Measurements from ENCODE around the gene SLC35E2B. TPM values are rescaled to one million over a fixed set of nuclear protein-coding genes. Genes with fewer than 3 reads are reported as not detected.

Gene SLC35E2B
- total and polyA plus RNA-seq, 2 of the 8 experiments (the other 6 are each of a cell fraction or from before 2014, with no cell fraction given) = 25.9 to 46.7 TPM

DNA sequence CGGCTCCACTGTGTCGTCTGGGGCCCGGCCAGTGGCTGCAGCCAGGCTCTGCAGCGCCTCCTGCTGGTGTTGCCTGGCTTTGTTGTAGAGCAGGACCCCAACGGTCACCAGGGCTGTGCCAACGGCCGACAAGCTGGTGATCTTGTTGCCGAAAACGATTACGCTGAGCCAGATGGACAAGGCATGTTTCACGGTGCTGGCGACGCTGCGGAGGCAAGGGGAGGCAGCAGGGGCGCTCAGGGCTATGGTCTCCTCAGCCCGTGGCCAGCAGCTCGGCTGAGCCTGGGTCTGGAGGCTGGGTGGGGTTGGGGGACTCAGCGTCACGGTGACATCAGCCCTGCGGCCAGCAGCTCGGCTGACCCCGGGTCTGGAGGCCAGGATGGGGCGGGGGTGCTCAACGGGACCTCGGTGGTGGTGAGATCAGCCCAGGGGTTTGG is 26.8 kb downstream of the SLC35E2B start:
- Histone ChIP-seq H3K79me1 (ENCODE audit: low read depth, low read length) (no peaks in the 10 kb centered on the region), H3K9me3 (ENCODE audit: insufficient read depth in 2 of 2, low read depth in 1 of 2, low read length in 1 of 2) (no peaks in the 10 kb centered on the region), H3K27me3 (replicated peaks in 1 of 4; ENCODE audit: control insufficient read depth in 3 of 4, extremely low read depth in 1 of 4, insufficient read depth in 3 of 4, low read length in 3 of 4) (no peaks in the 10 kb centered on the region), H3K9ac (replicated peaks in 1 of 4; ENCODE audit: extremely low read depth in 1 of 4, low read depth in 3 of 4, low read length in 3 of 4) (no peak overlapping the region; a peak in 1 of 7 replicates), H2BK5ac (ENCODE audit: low read depth, low read length) (no peak overlapping the region), H4K91ac (replicated peaks; ENCODE audit: insufficient read length, low read length) (no peak overlapping the region), H2BK12ac (ENCODE audit: low read depth, low read length) (no peak overlapping the region), H3K23me2 (ENCODE audit: low read depth, low read length) (no peaks in the 10 kb centered on the region), H3K4me3 (ENCODE audit: extremely low read depth in 1 of 4, insufficient read depth in 2 of 4, low read depth in 3 of 4, low read length in 4 of 4) (no peak overlapping the region), H2AK5ac (ENCODE audit: low read depth, low read length) (no peak overlapping the region), H3K4ac (replicated peaks; ENCODE audit: insufficient read length, low read depth, low read length) (no peak overlapping the region), H4K20me1 (replicated peaks in 1 of 2; ENCODE audit: control insufficient read depth in 1 of 2, insufficient read depth in 2 of 2, low read length in 2 of 2) (peaks cover 0 to 5% of the 10 kb centered on the region in 2 experiments), H3K36me3 (ENCODE audit: control insufficient read depth in 2 of 4, insufficient read depth in 4 of 4, low read length in 3 of 4) (peaks cover 0 to 24% (median 13%) of the 10 kb centered on the region in 4 experiments; a peak in 5 of 8 replicates), H3K79me2 (ENCODE audit: control insufficient read depth in 1 of 2, insufficient read depth in 2 of 2, low read length in 2 of 2) (no peaks in the 10 kb centered on the region), H3K4me2 (ENCODE audit: insufficient read depth in 1 of 2, low read depth in 2 of 2, low read length in 2 of 2) (no peak overlapping the region), H3K23ac (ENCODE audit: insufficient read length) (no peak overlapping the region), H2BK15ac (ENCODE audit: low read length) (no peak overlapping the region), H3K4me1 (replicated peaks in 1 of 4; ENCODE audit: control insufficient read depth in 3 of 4, insufficient read depth in 4 of 4, low read length in 3 of 4) (no peaks in the 10 kb centered on the region), H2BK120ac (replicated peaks; ENCODE audit: low read depth, low read length) (no peak overlapping the region), H3K27ac (ENCODE audit: low read depth, low read length) (no peak overlapping the region), H3K14ac (ENCODE audit: insufficient read length) (no peak overlapping the region), H3K56ac (replicated peaks; ENCODE audit: insufficient read length, low read depth, low read length) (no peak overlapping the region), H4K5ac (ENCODE audit: insufficient read length, low read depth, low read length) (no peak overlapping the region), H2AFZ (ENCODE audit: low read length) (no peak overlapping the region), H3K18ac (ENCODE audit: extremely low read depth, low read length) (no peak overlapping the region), H4K8ac (ENCODE audit: extremely low read depth, insufficient read depth, low read length) (no peak overlapping the region), H2BK20ac (ENCODE audit: low read length) (no peak overlapping the region)
- WGBS, 2 experiments (ENCODE audit: extremely low coverage in 1 of 2, insufficient coverage in 1 of 2, insufficient read length in 1 of 2, insufficient replicate concordance in 2 of 2, low coverage in 1 of 2, low lambda C conversion rate in 2 of 2, missing lambda C conversion rate in 1 of 2) = 90% methylated on average over 23 of the region's 25 CpGs; no CpG with 5 or more reads in 1 of the 2 experiments
- CTCF ChIA-PET (ENCODE audit: partially characterized antibody) = interaction anchor here (0.6 to 2.2 kb wide), 13 partner anchors 12 to 402 kb away, joined by 3 to 10 read pairs (median 3); no protein-coding TSS in a partner anchor
- FAIRE-seq (no peak), DNase-seq (ENCODE audit: low read depth in 1 of 2, low spot score in 2 of 2) (peak in 1 of 2 experiments; percentile 88)
- POLR2A ChIA-PET (ENCODE audit: partially characterized antibody) = interaction anchor here (0.9 to 1.6 kb wide), 5 partner anchors 10 to 18 kb away, joined by 3 to 5 read pairs (median 4); no protein-coding TSS in a partner anchor
- TF ChIP-seq GABPA (IDR thresholded peaks at IDR 0.05; ENCODE audit: borderline replicate concordance, insufficient read depth, low read length) (peak; percentile 15; the same call in 1 of the 2 replicates), PHF8 (conservative IDR thresholded peaks at IDR 0.05; ENCODE audit: low read depth, low read length) (no peak), CREB1 (IDR thresholded peaks at IDR 0.05) (peak; percentile 48), BACH1 (IDR thresholded peaks at IDR 0.05; ENCODE audit: low read length) (no peak), CTBP2 (IDR thresholded peaks at IDR 0.05; ENCODE audit: borderline replicate concordance, insufficient read depth, insufficient read length, low read length) (no peak), ZNF274 (IDR thresholded peaks at IDR 0.05; ENCODE audit: borderline replicate concordance, extremely low read depth, low read length) (no peak), BRCA1 (IDR thresholded peaks at IDR 0.05; ENCODE audit: low read depth, low read length) (no peak), SP2 (IDR thresholded peaks at IDR 0.05; ENCODE audit: low read length) (no peak), YY1 (IDR thresholded peaks at IDR 0.05; ENCODE audit: low read depth, low read length) (no peak)
- TF ChIP-seq, protein P1, sequence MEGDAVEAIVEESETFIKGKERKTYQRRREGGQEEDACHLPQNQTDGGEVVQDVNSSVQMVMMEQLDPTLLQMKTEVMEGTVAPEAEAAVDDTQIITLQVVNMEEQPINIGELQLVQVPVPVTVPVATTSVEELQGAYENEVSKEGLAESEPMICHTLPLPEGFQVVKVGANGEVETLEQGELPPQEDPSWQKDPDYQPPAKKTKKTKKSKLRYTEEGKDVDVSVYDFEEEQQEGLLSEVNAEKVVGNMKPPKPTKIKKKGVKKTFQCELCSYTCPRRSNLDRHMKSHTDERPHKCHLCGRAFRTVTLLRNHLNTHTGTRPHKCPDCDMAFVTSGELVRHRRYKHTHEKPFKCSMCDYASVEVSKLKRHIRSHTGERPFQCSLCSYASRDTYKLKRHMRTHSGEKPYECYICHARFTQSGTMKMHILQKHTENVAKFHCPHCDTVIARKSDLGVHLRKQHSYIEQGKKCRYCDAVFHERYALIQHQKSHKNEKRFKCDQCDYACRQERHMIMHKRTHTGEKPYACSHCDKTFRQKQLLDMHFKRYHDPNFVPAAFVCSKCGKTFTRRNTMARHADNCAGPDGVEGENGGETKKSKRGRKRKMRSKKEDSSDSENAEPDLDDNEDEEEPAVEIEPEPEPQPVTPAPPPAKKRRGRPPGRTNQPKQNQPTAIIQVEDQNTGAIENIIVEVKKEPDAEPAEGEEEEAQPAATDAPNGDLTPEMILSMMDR (IDR thresholded peaks at IDR 0.05; ENCODE audit: control extremely low read depth in 1 of 3, insufficient read depth in 1 of 3, low read depth in 1 of 3, low read length in 3 of 3) = peak; percentile 62 to 85 (median 75)
- TF ChIP-seq, protein P2, sequence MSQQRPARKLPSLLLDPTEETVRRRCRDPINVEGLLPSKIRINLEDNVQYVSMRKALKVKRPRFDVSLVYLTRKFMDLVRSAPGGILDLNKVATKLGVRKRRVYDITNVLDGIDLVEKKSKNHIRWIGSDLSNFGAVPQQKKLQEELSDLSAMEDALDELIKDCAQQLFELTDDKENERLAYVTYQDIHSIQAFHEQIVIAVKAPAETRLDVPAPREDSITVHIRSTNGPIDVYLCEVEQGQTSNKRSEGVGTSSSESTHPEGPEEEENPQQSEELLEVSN (IDR thresholded peaks at IDR 0.05) = no peak

All from H1 (cell line).